Activated CD4-positive, alpha-beta T cell treated with anti-CD3 and anti-CD28 coated beads, Interleukin-2, amount 50 U/mL, for 4 hours (primary cell): Measurements from ENCODE around the gene RILPL1.
"Not testable (repeated sequence)": the region's sequence is repeated elsewhere in the genome, so short reads cannot be mapped to it uniquely, and the experiment has no call there.

ENCODE experiments used
- DNase-seq, 2 experiments: peaks; one replicate each; pipeline ENCODE4 v3.0.0-alpha.2; 2020

Gene RILPL1

GRCh38 chr12:123529686-123530085 is 3.8 kb downstream of the RILPL1 start:
- DNase-seq, result no peak

GRCh38 chr12:123528858-123529257 is 4.7 kb downstream of the RILPL1 start:
- DNase-seq, result no peak

- no peak for DNase-seq
Observed at GRCh38 chr12:123526542-123527080, 6.9 kb downstream of the RILPL1 start.

- no peak for DNase-seq
Observed at GRCh38 chr12:123524378-123524777, 9.1 kb downstream of the RILPL1 start.

DNA sequence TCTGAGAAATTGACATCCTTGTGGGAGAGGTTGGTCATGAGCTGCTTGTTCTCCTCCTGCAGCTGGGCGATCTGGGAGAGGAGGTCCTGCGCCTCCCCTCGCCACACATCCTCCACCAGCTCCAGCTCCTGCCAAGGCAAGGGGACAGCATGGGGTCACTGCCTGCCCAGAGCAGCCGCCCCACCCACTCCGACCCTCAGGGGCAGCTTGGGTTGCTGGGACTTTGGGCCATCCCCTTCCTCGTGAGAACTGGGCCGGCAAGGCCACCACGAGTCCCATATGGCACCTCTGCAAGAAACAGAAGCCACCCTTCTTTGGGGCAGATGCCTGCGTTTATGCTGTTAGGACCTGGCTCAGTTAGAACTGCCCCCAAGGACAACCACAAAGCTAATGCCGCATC is 10.0 kb downstream of the RILPL1 start:
- DNase-seq, result no peak

DNA sequence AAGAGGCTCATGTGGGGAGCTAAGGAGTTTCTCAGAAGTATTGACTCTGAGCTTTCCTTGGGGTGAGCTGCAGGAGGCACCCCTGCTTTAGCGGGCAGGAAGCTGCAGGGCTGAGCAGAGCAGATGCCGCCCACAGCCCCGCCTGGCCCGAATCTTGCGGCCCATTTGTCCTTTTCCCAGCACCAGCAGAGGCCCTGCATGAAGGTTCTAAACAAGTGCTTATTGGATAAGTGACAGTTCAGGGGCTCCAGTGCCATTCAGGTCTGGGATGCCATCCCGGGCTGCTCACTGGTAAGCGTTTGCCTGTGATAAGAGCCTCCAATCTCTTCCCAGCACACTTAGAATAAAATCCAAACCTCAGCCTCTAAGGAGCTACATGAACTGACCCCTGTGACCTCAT is 11.4 kb downstream of the RILPL1 start:
- no peak for DNase-seq

GRCh38 chr12:123520567-123521474 is 12.7 kb downstream of the RILPL1 start:
- no peak for DNase-seq

GRCh38 chr12:123519141-123520001 is 14.1 kb downstream of the RILPL1 start:
- DNase-seq, result no peak

DNA sequence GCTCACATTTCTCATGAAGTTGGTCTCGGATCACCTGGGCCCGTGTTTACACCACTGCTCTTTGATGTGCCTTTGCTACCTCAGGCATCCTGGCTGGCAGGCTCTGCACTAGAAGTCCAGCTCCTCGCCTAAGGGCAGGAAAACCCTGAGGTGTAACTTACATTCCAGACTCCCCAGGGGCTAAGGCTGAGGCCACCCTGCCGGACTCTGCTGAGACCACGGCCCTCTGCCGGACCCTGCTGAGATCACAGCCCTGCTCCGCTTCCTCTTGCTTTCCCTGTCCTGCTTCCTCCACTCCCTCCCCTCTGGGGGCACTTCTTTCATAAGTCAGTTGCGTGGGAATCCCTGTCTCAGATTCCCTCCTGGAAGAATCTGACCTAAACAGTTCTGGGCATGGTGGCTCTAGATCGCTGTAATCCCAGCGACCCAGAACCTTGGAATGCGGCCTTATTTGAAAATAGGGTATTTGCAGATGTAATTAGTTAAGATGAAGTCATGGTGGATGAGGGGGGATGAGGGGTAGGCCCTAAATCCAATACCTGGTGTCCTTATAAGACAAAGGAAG is 17.2 kb downstream of the RILPL1 start:
- DNase-seq, result no peak

- DNase-seq, result not testable (repeated sequence)
Observed at GRCh38 chr12:123514582-123515221, 18.8 kb downstream of the RILPL1 start.

DNA sequence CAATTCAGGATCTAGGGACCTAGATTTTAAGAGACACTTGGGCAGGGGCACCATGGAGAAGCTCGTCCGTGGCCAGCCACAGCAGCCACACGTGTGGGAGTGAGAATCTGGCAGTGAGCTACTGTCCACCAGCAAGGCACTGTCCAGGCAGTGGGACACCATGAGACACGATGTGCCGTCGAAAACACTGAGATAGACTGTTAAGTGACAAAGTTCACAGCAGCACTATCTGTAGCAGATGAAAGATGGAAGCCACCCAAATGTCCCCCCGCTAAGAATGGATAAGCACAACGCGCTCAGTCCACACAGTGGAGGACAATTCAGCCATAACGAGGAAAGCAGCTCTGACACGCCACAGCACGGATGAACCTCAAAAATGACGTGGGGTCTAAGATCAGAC is 19.7 kb downstream of the RILPL1 start:
- DNase-seq, result no peak

GRCh38 chr12:123512838-123513665 is 20.5 kb downstream of the RILPL1 start:
- DNase-seq, result no peak

DNA sequence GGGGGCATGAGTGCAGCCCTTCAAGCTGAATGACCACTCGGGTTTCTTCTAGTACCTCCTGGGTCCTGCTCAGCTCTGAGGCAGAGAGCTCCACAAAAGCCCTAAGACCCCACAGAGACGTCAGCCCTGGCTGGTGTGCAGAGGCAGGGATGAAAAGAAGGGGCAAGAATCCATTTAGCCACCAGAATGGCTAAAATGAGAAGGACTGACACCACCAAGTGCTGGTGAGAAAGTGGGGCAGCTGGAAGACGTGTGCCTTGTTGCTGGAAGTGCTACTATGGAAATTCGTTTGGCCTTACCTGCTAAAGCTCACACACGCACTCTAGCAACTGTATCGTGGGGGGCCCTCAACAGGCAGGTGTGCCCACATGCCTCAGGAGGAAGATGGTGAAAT is 26.7 kb downstream of the RILPL1 start:
- no peak for DNase-seq

GRCh38 chr12:123506059-123506842 is 27.3 kb downstream of the RILPL1 start:
- DNase-seq, result no peak

DNA sequence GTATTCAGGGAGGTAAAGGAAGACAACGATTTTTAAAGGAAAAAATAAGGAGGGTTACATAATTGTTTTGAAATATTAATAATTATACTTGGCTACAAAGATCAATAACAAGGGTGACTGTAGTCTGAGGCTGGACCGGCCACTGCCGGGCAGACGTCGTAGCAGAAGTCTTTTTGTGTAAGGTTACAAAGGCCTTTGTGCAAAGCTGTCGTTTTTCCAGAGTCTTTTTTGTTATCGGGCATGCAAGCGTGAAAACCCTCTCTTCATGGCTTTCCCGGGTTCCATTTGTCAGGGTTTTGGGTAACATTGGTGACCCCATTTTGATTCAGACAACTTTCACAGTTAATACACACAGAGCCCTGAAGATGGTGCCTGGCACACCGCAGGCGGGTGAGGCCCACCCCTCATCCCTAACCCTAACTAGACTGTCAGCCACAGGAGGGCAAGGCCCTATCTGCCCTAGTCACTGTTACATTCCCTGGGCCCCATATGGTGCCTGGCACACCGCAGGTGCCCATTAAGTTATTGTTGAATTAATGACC is 31.3 kb downstream of the RILPL1 start:
- DNase-seq, result no peak

DNA sequence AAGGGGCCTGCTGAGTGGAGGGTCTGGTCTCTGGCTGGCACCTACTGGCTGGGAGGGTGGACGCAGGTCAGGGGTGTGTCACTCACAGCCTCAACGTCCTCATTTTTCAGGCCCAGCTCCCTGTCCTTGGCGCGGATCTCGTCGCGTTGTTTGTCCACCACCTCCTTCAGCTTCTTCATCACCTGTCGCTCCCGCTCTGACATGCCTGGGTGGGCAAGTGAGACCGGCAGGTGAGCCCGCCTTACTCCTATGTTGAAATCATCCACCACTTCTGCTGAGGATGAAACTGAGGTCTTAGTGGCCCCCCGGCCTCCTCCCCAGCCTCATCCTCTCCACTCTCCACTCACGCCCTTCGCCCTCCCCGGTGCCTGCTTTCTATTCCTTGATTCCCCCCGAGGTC is 34.2 kb downstream of the RILPL1 start:
- DNase-seq, result no peak

- DNase-seq, result no peak
Observed at GRCh38 chr12:123498126-123498825, 35.2 kb downstream of the RILPL1 start.

GRCh38 chr12:123497065-123497464 is 36.5 kb downstream of the RILPL1 start:
- no peak for DNase-seq

DNA sequence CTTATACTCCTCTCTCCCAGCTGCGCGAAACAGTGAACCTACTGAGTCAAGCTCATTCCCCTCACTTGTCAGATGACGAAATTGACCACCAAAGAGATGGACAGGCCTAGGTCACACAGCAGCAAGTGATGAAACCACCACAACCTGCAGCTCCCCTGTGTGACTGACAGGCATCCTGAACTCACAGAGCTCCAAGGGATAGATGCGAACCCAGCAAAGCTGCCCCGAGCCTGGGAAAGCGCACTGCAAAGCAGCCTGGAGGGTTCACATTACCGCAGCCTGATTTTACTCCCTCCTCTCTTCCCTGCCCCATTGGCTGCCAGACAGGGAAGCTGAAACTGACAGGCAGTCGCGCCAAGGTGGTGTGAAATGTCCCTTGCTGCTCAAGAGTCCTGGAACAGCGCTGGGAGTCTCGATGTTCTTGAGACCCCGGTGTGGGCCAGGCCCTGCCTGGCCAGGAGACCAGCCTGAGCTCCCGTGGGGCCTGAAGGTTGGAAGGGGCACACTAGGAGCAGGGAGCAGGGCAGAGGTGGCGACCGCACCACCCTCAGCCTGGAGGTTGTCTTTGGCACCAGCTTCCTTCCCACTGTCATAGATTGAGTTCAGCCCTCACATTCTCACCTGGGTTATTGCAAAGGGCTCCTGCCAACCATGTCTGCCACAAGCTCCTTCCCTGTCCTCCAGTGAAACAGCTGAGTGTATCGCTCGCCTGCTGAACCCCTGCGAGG is 39.2 kb downstream of the RILPL1 start:
- DNase-seq, result no peak
